Measurements from ENCODE around the gene ELAVL1.
A peak's percentile ranks its signal among the peaks of the same experiment; 100 is the strongest.
"Not testable (repeated sequence)": the region's sequence is repeated elsewhere in the genome, so short reads cannot be mapped to it uniquely, and the experiment has no call there.

Gene ELAVL1

DNA sequence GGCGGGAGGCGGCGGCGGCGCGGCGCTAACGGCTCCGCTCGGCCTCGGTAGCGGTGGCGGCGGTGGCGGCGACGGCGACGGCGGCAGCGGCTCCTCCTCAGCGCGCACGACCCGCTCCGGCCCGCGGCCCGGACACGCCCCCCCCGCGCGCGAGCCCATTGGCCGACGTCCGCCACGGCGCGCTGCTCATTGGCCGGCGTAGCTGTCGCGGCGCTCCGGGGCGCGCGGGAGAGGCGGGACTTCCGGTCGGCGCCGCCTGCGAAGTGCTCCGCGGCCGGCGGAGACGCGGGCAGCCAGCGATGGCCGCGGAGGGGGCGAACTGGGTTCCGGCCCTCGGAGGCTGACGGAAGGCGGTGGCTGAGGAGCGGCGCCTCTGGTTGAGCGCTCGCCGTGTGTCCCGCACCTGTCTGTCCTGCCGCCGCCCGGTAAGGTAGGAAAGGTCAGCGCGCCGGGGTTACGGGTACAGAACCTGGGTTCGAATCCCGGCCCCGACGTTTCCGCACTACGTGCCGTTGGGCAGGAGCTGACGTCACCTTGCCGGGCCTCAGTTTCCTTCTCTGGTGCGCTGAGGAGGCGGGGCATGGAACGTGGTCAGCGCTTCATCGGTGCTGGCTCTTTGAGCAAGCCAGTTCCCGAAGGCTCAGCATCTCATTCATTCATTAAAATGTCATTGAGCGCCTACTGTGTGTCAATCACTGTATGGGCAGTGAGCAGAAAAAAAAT lies at the start of gene ELAVL1:
Gene ELAVL1 (minus strand): TSS at position 108 of the 723 bp plus-strand sequence. CDS start 13,826 bp downstream, outside the sequence.
- DNase-seq (ENCODE audit: low spot score): peak; percentile 97

DNA sequence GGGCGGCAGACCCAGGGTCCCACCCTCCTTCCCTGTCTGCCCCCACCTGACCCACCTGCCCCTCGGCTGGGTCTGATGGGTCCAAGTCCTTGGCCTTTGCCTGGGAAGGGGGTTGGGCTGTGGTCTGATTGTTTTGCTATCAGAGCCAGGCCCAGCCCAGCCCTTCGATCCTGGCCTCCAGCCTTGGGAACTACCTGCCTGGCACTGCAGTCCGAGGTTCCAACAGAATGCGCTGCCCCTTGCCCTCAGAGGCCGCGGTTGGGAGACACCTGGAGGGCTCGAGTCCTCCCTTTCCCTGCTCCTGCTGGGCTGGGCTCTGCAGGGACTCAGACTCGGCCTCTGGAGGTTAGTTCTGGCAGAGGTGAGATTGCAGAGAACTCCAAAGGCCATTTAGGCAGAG lies 48.7 kb upstream of the ELAVL1 start:
- no peak for DNase-seq (ENCODE audit: low spot score)

DNA sequence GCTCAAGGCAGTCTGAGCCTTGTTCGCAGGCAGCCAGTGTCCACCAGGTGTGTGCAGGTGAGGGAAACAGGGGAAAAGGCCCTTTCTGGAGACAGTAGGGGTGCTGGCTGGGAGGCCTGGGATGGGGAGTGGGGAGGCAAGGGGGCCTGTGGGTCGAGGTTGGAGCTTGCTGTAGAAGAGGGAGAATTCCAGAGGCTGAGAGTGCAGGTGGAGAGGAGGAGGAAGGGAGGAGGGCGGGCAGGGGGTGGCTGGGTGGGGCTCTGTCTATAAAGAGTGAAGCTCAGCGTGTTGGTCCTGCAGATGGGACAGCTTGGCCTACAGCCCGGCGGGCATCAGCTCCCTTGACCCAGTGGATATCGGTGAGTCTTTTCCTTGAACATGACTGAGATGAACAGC lies 47.0 kb upstream of the ELAVL1 start, which contains the start of gene CCL25:
Gene CCL25 (plus strand): TSS at position 297 of the 396 bp plus-strand sequence. CDS start 290 bp downstream, outside the sequence.
- DNase-seq (ENCODE audit: low spot score): no peak

DNA sequence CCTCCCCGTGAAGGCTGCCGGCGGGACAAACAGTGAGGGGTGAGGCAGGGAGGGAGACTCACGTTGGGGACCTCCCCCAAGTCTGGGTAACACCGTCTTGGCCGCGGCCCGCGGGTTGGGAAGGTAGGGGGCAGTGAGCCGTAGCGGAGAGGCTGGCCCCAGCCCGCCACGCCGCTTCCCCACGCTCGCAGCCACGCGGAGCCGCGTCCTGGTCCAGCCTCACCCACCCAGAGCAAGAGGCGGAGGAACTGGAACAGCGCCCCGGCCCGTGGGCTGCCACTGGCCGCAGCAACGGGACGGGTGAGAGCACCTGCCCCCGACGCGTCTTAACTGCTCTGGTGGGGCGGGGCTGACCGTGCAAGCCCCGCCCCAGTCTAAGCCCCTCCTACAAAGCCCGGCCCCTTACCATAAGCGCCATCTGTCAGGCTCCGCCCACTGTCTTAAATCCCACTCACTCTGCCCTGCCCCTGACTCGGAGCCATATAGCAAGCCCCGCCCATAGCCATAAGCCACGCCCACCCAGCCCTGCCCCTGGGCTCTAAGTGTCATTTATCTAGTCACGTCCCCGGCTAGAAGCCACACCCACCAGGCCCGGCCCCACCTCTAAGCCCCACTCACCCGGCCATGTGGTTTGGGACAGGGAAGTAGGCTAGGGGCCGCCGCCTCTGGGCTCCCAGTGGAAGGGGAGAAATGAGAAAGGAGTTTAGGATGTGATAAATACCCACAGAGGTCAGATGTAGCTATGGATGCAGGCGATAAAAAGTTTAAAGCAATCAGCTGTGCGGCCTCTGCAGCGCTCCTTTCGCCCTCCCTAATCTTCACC lies 45.0 kb upstream of the ELAVL1 start:
- peak; percentile 97 for DNase-seq (ENCODE audit: low spot score)

DNA sequence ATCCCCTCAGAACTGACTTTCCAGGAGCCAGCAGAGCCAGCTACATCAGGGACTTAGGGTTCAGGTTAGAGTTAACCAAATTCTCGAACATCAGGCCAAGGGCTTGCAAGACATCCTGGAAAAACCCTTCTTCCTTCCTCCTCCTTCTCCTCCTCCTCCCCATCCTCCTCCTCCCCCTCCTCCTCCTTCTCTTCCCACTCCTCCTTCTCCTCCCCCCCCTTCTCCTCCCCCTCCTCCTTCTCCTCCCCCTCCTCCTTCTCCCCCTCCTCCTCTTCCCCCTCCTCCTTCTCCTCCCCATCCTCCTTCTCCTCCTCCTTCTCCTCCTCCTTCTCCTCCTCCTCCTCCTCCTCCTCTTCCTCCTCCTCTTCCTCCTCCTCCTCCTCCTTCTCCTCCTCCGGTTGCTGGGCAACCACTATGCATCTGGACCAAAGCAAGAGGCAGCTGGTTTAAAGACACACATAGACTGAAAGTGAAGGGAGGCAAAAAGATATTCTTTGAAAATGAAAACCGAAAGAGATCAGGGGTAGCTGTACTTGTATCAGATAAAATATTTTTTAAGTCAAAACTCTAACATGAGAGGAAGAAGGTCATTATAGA lies 41.2 kb upstream of the ELAVL1 start:
- DNase-seq (ENCODE audit: low spot score): no peak

DNA sequence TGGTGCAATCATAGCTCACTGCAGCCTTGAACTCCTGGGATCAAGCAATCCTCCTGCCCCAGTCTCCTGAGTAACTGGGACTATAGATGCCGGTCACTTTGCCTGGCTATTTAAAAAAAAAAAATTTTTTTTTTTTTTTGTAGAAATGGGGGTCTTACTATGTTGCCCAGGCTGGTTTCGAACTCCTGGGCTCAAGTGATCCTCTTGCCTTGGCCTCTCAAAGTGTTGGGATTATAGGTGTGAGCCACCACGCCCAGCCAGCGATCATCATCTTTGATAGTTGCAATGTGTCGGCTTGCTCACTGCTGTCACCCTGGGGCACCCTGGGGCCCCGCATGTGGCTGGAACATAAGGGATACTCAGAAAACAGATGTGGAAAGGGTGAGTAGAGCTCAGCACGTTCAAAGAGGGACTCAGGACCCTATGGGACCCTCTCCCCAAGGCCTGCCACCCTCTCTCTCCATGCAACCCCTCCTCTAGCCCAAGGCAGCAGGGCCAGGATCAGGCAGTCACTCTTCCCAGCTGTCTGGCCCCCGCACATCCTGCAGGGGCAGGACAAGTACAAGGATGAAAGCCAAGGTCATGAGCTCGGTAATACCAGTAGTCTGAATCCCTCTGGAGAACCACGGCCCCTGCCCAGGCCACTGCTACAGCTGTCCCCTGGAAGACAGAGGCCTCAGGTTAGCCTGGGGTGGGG lies 40.6 kb upstream of the ELAVL1 start:
- no peak for DNase-seq (ENCODE audit: low spot score)

DNA sequence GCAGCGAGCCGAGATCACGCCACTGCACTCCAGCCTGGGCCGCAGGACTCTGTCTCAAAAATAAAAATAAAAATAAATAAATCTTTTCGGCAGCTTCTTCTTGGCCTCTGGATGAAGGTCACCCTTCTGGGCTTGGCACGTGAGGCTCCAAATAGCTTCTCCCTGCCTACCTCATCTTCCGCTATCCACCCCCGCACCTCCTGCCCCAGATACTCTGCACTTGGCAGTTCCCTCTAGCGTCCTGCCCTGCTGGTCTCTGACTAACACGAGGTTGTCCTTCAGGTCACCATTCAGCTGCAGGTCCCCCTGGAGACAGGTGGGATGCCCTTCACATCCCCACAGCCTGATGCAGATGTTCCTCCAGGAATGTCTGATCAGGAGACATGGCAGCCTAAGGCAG lies 38.6 kb upstream of the ELAVL1 start:
- DNase-seq (ENCODE audit: low spot score): no peak

DNA sequence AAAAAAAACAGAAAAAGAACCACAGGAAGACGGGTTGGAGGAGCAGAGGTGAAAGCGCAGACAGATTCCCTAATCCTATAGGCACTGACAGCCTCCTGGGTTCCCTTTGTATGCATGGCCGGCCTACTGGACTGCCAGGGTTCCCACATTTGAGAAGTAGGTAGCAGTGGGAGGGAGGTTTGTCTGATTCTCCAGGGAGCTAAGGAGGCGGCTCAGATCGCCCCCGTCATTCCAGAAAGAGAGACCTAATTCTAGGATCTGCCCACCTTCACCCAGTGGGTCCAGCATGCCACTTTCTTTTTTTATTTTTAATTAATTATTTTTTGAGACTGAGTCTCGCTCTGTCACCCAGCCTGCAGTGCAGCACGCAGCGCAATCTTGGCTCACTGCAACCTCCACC lies 37.5 kb upstream of the ELAVL1 start:
- DNase-seq (ENCODE audit: low spot score): no peak

DNA sequence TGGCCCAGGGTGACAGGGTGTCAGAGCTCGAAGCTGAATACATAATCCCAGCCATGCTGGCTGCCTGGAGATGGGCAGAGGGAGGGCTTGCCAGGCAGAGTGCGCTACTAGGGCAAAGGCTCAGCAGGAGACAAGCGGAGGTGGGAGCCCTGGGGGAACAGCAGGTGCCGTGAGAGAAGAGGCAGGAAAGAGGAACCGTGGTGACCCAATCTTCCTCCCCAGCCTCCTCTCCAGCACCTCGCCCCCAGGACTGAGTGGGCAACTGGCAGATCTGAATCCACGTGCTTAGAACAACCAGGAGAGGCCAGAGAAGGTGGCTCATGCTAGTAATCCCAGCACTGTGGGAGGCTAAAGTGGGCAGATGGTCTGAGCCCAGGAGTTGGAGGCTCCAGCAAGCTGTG lies 36.1 kb upstream of the ELAVL1 start:
- DNase-seq (ENCODE audit: low spot score): no peak

DNA sequence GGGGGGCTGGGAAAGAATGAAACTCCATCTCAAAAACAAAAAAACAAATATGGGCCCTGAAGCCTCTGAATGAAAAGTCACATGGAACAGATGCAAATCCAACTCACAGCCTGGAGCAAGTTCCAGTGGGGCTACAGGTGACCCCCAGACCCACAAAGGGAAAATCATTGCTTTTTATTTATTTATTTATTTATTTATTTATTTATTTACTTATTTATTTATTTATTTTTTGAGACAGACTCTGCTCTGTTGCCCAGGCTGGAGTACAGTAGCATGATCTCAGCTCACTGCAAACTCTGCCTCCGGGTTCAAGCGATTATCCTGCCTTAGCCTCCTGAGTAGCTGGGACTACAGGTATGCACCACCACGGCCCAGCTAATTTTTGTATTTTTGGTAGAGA lies 33.8 kb upstream of the ELAVL1 start:
- DNase-seq (ENCODE audit: low spot score): no peak

DNA sequence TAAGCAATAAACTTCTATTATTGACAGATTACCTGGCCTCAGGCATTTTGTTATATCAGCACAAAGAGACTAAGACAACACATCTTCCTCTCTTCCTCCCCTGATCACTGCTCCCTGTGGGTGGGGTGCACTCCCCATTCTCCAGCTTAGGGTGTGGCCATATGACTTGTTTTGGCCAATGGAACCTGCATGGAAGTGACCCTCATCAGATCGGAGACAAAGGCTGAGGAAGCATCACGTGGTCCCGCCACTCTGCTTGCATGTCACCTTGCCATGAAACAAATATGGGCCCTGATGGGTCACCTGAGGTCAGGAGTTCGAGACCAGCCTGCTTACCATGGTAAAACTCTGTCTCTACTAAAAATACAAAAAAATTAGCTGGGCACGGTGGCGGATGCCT lies 33.4 kb upstream of the ELAVL1 start:
- no peak for DNase-seq (ENCODE audit: low spot score)

DNA sequence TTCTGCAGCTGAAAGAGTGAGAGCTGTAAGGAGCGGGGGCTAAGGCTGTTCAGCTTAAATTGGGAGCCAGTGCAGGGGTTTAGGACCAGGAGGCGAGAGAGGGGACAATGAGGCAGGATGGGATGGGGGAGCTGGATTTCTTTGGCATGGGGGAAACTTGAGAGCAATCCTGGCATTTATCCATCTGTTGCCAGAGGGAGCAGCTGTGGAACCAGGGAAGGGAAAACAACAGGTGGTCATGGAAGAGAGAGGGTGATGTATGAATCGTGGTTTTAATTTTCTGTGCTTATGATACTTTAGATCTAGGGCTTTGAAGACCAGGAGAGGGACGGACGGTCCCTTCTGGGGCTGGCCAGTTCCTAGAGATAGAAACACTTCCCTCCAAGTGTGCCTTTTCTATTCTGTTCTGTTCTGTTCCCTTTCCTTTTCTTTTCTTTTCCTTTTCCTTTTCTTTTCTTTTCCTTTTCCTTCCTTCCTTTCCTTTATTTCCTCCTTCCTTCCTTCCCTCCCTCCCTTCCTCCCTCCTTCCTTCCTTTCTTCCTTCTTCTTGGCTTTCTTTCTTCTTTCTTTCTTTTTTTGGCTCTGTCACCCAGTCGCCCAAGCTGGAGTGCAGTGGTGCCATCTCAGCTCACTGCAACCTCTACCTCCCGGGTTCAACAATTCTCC lies 31.1 kb upstream of the ELAVL1 start:
- no peak for DNase-seq (ENCODE audit: low spot score)

DNA sequence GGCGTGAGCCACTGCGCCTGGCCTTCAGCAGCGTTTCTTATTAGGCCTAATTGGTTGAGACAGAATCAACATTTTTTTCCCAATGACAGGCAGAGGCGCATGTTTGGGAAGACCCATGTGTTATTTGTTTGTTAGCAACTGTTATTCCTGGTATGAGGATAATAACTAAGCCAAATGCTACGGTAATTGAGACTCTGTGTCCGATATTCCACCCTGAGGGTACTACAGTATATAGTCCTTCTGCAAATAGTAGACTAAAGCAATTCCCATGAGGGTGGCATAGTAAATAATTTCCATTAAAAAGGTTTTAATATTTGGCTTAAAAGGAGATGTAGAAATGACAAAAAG lies 28.7 kb upstream of the ELAVL1 start:
- DNase-seq (ENCODE audit: low spot score): no peak

DNA sequence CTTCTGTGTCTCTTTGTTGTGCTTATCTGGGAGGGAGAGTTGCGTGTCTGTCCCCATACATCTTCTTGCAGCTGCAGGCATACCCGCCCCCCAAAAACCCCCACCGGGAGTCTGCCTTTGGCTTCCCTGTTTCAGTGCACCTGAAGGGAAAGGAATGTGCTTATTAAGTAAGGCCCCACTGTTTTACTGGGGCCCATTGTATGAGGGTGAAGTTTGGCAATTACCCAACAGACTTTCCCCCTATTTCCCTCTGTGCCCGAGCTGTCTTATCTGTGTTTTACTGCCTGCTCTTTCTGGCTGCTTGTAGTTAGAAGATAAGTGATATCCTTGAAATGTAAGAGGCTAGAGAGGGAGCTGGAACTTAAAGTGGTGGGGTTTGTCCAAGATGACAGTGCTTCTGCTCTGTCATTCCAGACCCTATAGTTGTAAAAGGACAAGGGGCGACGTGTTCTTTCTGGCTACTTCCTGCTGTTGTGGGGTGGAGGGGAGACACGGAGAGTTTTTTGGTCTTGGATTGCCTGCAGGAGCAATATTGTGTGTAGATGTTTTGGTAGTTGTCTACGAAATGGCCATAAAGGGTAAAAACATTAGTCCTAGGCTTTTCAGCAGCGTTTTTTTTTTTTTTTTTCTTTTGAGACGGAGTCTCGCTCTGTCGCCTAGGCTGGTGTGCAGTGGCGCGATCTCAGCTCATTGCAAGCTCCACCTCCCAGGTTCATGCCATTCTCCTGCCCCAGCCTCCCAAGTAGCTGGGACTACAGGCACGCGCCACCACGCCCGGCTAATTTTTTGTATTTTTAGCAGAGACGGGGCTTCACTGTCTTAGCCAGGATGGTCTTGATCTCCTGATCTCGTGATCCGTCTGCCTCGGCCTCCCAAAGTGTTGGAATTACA lies 28.1 kb upstream of the ELAVL1 start:
- DNase-seq (ENCODE audit: low spot score): not testable (repeated sequence)

DNA sequence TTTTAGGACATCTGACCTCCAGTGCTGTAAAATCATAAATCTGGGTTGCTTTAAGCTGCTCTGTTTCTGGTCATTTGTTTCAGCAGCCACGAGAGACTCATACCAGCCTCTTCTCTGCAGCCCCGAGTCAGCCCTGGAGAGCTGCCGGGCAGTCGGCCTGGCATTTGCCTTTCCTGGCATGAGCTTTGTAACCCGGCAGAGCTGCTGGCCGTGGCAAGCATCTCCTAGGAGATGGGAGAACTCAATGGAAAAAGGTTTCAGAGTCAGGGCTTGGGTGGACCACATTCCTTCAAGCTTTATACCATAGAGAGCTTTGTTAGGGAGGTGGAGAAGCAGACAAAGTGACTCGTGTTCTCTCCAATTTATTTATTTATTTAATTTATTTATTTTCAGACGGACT lies 25.5 kb upstream of the ELAVL1 start:
- no peak for DNase-seq (ENCODE audit: low spot score)

DNA sequence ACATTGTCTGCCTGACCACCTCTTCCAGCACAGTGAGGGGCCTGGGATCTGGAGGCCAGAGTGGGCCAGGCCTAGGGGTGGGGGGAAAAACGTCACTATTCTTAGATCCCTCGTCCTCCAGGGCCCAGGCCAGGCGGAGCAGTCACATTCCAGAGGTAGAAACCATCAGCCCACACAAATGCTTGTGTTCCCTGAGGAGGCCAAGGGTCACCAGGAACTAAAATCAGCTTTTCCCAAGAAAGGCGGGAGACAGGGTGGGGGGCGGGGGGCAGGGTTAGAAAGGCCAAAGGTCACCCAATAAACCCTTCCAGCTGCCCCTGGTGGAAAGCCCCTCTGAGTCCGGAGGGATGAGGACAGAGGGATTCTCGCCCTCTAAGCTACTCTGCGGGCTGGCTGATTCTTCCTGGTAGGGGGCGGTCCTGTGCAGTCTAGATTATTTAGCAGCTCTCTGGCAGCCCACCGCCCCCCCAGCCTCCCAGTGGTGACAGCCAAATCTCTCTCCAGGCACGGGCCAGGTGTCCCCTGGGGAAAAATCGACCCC lies 23.6 kb upstream of the ELAVL1 start:
- no peak for DNase-seq (ENCODE audit: low spot score)

DNA sequence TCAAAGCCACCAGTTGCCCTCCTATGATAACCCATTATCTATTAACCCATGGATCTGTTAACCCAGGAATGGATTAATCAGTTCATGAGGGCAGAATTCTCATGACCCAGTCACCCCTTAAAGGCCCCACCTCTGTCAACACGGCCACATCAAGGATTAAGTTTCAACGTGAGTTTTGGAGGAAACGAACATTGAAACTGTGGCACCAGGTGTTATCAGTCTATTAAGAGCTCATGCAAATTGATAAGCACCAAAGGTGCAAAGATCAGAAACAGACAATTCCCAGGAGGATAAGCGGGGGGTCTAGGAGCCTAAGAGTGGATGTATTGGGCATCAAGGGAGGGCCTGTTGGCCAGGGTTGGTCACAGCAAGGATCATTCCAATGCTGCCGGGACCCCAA lies 19.9 kb upstream of the ELAVL1 start:
- DNase-seq (ENCODE audit: low spot score): no peak

DNA sequence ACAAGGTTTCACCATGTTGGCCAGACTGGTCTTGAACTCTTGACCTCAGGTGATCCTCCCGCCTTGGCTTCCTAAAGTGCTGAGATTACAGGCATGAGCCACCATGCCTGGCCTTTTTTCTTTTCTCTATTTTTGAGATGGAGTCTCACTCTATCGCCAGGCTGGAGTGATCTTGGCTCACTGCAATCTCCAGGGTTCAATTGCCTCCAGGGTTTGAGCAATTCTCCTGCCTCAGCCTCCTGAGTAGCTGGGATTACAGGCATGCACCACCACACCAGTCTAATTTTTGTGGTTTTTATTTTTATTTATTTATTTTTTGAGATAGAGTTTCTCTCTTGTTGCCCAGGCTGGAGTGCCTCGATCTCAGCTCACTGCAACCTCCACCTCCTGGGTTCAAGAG lies 18.8 kb upstream of the ELAVL1 start:
- not testable (repeated sequence) for DNase-seq (ENCODE audit: low spot score)

DNA sequence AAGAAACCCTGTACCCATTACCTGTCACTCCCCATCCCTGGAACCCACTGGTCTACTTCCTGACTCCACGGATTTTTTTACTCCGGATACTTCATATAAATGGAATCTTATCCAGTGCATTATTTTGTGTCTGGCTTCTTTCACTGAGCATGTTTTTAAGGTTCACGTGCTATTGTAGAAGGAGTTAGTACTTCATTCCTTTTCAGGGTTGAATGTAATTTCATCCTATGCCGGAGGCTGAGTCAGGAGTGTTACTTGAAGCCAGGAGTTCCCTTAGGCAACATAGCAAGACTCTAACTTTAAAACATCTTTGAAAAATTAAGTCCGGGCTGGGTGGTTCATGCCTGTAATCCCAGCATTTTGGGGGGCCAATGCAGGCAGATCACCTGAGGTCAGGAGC lies 17.9 kb upstream of the ELAVL1 start:
- DNase-seq (ENCODE audit: low spot score): no peak

DNA sequence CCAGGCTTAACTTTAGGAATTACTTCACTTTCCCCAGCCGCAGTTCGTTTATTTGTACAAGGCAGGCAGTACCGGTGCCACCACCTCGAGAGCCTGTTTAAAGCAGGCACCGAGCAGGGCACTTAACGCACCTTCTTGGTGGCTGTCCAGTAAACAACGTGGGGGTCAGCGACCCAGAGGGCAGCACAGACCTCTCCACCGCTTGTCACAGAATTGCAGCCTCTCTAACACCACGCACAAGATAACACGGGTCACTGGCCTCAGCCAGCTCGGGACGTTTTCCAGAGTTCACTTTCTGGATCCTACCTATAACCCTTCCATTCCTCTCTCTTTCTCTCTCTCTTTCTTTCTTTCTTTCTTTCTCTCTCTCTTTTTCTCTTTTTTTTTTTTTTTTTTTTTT lies 16.8 kb upstream of the ELAVL1 start:
- no peak for DNase-seq (ENCODE audit: low spot score)

DNA sequence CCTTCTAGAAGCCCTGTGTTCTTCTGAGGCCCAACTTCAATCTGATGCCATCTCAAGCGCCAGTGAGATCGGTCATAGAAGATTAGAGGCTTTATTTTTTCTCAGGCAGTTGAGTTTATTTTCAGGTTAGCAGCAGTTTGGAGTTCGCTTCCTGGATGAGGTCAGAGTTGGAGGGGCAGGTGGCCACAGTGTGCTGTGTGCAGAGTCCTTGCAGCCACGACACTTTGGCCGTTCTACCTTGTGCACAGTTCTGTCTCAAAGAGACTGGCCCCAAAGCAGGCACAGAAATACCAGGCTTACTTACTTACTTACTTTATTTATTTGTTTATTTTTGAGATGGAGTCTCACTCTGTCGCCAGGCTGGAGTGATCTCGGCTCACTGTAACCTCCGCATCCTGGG lies 15.9 kb upstream of the ELAVL1 start:
- DNase-seq (ENCODE audit: low spot score): no peak
